HepG2 (cell line): Measurements from ENCODE around the gene RNF222. TPM values are rescaled to one million over a fixed set of nuclear protein-coding genes. Genes with fewer than 3 reads are reported as not detected.
A peak's percentile ranks its signal among the peaks of the same experiment; 100 is the strongest.

Experiments
- AHR ChIP-seq: IDR thresholded peaks from 2 replicates; pipeline ENCODE4 v1.6.1; 2018; ENCODE audit warnings: missing genetic modification reagents, missing compliant biosample characterization
- ATF3 ChIP-seq: sonication (generic); formaldehyde crosslinking; IDR thresholded peaks from 2 replicates; pipeline ENCODE4 v1.4.0; 2020; ENCODE audit warnings: missing genetic modification reagents
- CC2D1A ChIP-seq: sonication (generic); formaldehyde crosslinking; IDR thresholded peaks from 2 replicates; pipeline ENCODE4 v1.8.1; 2023; ENCODE audit warnings: mild to moderate bottlenecking, missing genetic modification reagents
- DNMT3B ChIP-seq: conservative IDR thresholded peaks from 2 replicates; pipeline ENCODE4 v1.6.1; 2016; ENCODE audit warnings: missing biosample characterization, control low read depth
- FOXA1 ChIP-seq, 2 experiments: fragments of 450-650 bp in 1 of 2; sonication (generic) in 1 of 2; formaldehyde crosslinking in 1 of 2; IDR thresholded peaks; 2 replicates each; pipeline versions ENCODE4 v1.4.0 to v1.6.1; 2016 to 2020; ENCODE audit warnings: missing genetic modification reagents in 1 of 2
- GATAD1 ChIP-seq: IDR thresholded peaks from 2 replicates; pipeline ENCODE4 v1.6.1; 2016; ENCODE audit warnings: missing genetic modification reagents, missing compliant biosample characterization
- HMGXB4 ChIP-seq, 2 experiments: sonication (generic) in 1 of 2; formaldehyde crosslinking in 1 of 2; IDR thresholded peaks; 2 replicates each; pipeline versions ENCODE4 v1.4.0 to v1.6.1; 2018 to 2020; ENCODE audit warnings: missing genetic modification reagents in 2 of 2, borderline replicate concordance in 1 of 2, low read depth in 1 of 2, mild to moderate bottlenecking in 1 of 2, missing biosample characterization in 1 of 2
- JARID2 ChIP-seq: sonication (generic); formaldehyde crosslinking; IDR thresholded peaks from 2 replicates; pipeline ENCODE4 v1.8.1; 2023; ENCODE audit warnings: missing genetic modification reagents, inconsistent platforms; ENCODE audit not compliant: insufficient replicate concordance
- KMT2A ChIP-seq: sonication (generic); formaldehyde crosslinking; IDR thresholded peaks from 2 replicates; pipeline ENCODE4 v1.4.0; 2020; ENCODE audit warnings: missing genetic modification reagents
- MED8 ChIP-seq: sonication (generic); formaldehyde crosslinking; IDR thresholded peaks from 2 replicates; pipeline ENCODE4 v1.8.1; 2023; ENCODE audit warnings: mild to moderate bottlenecking, missing genetic modification reagents; ENCODE audit not compliant: insufficient replicate concordance
- NFKB2 ChIP-seq: sonication (generic); formaldehyde crosslinking; IDR thresholded peaks from 2 replicates; pipeline ENCODE4 v1.4.0; 2020; ENCODE audit warnings: missing genetic modification reagents, borderline replicate concordance
- PATZ1 ChIP-seq: sonication (generic); formaldehyde crosslinking; IDR thresholded peaks from 2 replicates; pipeline ENCODE4 v1.4.0; 2020; ENCODE audit warnings: missing genetic modification reagents
- PHF8 ChIP-seq: sonication (generic); formaldehyde crosslinking; IDR thresholded peaks from 2 replicates; pipeline ENCODE4 v1.5.0; 2020; ENCODE audit warnings: missing genetic modification reagents
- PITX1 ChIP-seq: sonication (generic); formaldehyde crosslinking; IDR thresholded peaks from 2 replicates; pipeline ENCODE4 v1.5.1; 2020; ENCODE audit warnings: mild to moderate bottlenecking, missing genetic modification reagents
- REL ChIP-seq: sonication (generic); formaldehyde crosslinking; conservative IDR thresholded peaks from 2 replicates; pipeline ENCODE4 v1.8.0; 2022; ENCODE audit warnings: mild to moderate bottlenecking, missing genetic modification reagents, moderate library complexity
- STAG1 ChIP-seq: sonication (generic); formaldehyde crosslinking; IDR thresholded peaks from 2 replicates; pipeline ENCODE4 v1.4.0; 2020; ENCODE audit warnings: missing genetic modification reagents
- TFDP1 ChIP-seq: IDR thresholded peaks from 2 replicates; pipeline ENCODE4 v1.6.1; 2016; ENCODE audit warnings: missing compliant biosample characterization, missing genetic modification reagents, borderline replicate concordance
- TOE1 ChIP-seq: sonication (generic); formaldehyde crosslinking; IDR thresholded peaks from 2 replicates; pipeline ENCODE4 v1.4.0; 2020; ENCODE audit warnings: mild to moderate bottlenecking, missing genetic modification reagents
- ZBTB42 ChIP-seq: sonication (generic); formaldehyde crosslinking; IDR thresholded peaks from 2 replicates; pipeline ENCODE4 v1.5.0; 2020; ENCODE audit warnings: mild to moderate bottlenecking, missing genetic modification reagents
- ZNF10 ChIP-seq: sonication (generic); formaldehyde crosslinking; IDR thresholded peaks from 2 replicates; pipeline ENCODE4 v1.4.0; 2020; ENCODE audit warnings: mild to moderate bottlenecking, low read depth, missing genetic modification reagents, borderline replicate concordance
- ZNF101 ChIP-seq: sonication (generic); formaldehyde crosslinking; IDR thresholded peaks from 2 replicates; pipeline ENCODE4 v1.4.0; 2020; ENCODE audit warnings: mild to moderate bottlenecking, low read depth, missing genetic modification reagents, borderline replicate concordance
- ZNF232 ChIP-seq: sonication (generic); formaldehyde crosslinking; IDR thresholded peaks from 2 replicates; pipeline ENCODE4 v1.4.0; 2020; ENCODE audit warnings: missing genetic modification reagents, borderline replicate concordance
- ZNF264 ChIP-seq: sonication (generic); formaldehyde crosslinking; IDR thresholded peaks from 2 replicates; pipeline ENCODE4 v1.4.0; 2020; ENCODE audit warnings: missing genetic modification reagents
- ZNF557 ChIP-seq: sonication (generic); formaldehyde crosslinking; IDR thresholded peaks from 2 replicates; pipeline ENCODE4 v1.4.0; 2020; ENCODE audit warnings: missing genetic modification reagents
- ZNF782 ChIP-seq: sonication (generic); formaldehyde crosslinking; IDR thresholded peaks from 2 replicates; pipeline ENCODE4 v1.4.0; 2020; ENCODE audit warnings: missing genetic modification reagents, mild to moderate bottlenecking, borderline replicate concordance
- ZSCAN25 ChIP-seq: sonication (generic); formaldehyde crosslinking; IDR thresholded peaks from 2 replicates; pipeline ENCODE4 v1.8.0; 2022; ENCODE audit warnings: mild to moderate bottlenecking, missing genetic modification reagents
- polyA plus RNA-seq, 8 experiments: library from polyadenylated mRNA; depleted of rRNA in 3 of 8; stranded (reverse) in 7 of 8; unstranded in 1 of 8; fragments of >200 nt; fragmentation: Illumina TruSeq in 4 of 8; extraction: Trizol in 4 of 8; gene quantifications; 2 replicates each; pipeline versions ENCODE4 v1.2.1 to v1.2.3, GENCODE V29; 2011 to 2016; ENCODE audit warnings: low read depth in 4 of 8, missing spikeins in 1 of 8, mixed read lengths in 1 of 8; ENCODE audit not compliant: insufficient read depth in 1 of 8
- total RNA-seq, 5 experiments: library from RNA; depleted of rRNA; stranded (reverse); fragments of >200 nt; fragmentation: Illumina TruSeq; extraction: Trizol; gene quantifications; 2 replicates each; pipeline ENCODE4 v1.2.3, GENCODE V29; 2016; ENCODE audit warnings: low read depth in 1 of 5

The RNF222 gene
- total and polyA plus RNA-seq, 2 of the 13 experiments (the other 11 are each of a cell fraction or from before 2014, with no cell fraction given), result not detected

- TF ChIP-seq AHR (CRISPR knock-in tag), result no peak
- 0 out of 2 replicates have a peak, but pooled peaks have one; percentile 43 for TF ChIP-seq ATF3 (CRISPR knock-in tag)
- TF ChIP-seq TOE1, result no peak; the same call in 1 of the 2 replicates
- TF ChIP-seq HMGXB4 (CRISPR knock-in tag; IDR thresholded peaks at IDR 0.05; ENCODE audit: borderline replicate concordance in 1 of 2, low read depth in 1 of 2), result peak; percentile 97 to 98
- no peak for TF ChIP-seq MED8 (CRISPR knock-in tag)
- TF ChIP-seq ZNF264 (CRISPR knock-in tag), result peak; percentile 48
- TF ChIP-seq ZNF782 (CRISPR knock-in tag), result 0 out of 2 replicates have a peak, but pooled peaks have one; percentile 10
- no peak; the same call in 1 of the 2 replicates for TF ChIP-seq ZNF557 (CRISPR knock-in tag)
- no peak for TF ChIP-seq FOXA1 (IDR thresholded peaks at IDR 0.05)
- no peak for TF ChIP-seq FOXA1 (CRISPR knock-in tag; IDR thresholded peaks at IDR 0.05)
- TF ChIP-seq PITX1 (CRISPR knock-in tag), result peak; percentile 28; the same call in 1 of the 2 replicates
- TF ChIP-seq JARID2 (CRISPR knock-in tag), result no peak
- peak; percentile 85 for TF ChIP-seq REL
- TF ChIP-seq ZNF101 (CRISPR knock-in tag), result no peak
- no peak for TF ChIP-seq ZNF10 (CRISPR knock-in tag)
- TF ChIP-seq KMT2A, result peak; percentile 90
- TF ChIP-seq ZNF232 (CRISPR knock-in tag), result no peak
- peak; percentile 70 for TF ChIP-seq STAG1 (CRISPR knock-in tag)
- TF ChIP-seq ZSCAN25 (CRISPR knock-in tag), result 0 out of 2 replicates have a peak, but pooled peaks have one; percentile 41
- TF ChIP-seq ZBTB42 (CRISPR knock-in tag), result no peak
- TF ChIP-seq GATAD1 (CRISPR knock-in tag), result peak; percentile 94
- TF ChIP-seq TFDP1 (CRISPR knock-in tag), result peak; percentile 67
- TF ChIP-seq CC2D1A, result no peak
- peak; percentile 31; the same call in 1 of the 2 replicates for TF ChIP-seq NFKB2 (CRISPR knock-in tag)
- peak; percentile 68; the same call in 1 of the 2 replicates for TF ChIP-seq PHF8 (CRISPR knock-in tag)
- TF ChIP-seq DNMT3B (CRISPR knock-in tag), result no peak
- peak; percentile 79 for TF ChIP-seq PATZ1
These were observed 14.3 kb downstream of the RNF222 start, which contains the start of gene RPL26 (continued) for GRCh38 chr17:8383143-8383822.
